GM12878 (cell line): ENCODE data around the gene MOB2. TPM values are rescaled to one million over a fixed set of nuclear protein-coding genes. Genes with fewer than 3 reads are reported as not detected.

Experiments
- CBX5 ChIP-seq: sonication (generic); IDR thresholded peaks from 2 replicates; pipeline ENCODE4 v1.6.1; 2016; ENCODE audit warnings: low read depth, moderate library complexity, mild to moderate bottlenecking, inconsistent platforms
- CREM ChIP-seq: IDR thresholded peaks from 2 replicates; pipeline ENCODE4 v1.6.1; 2014; ENCODE audit warnings: antibody characterized with exemption, low read depth
- DPF2 ChIP-seq: fragments of 450-650 bp; IDR thresholded peaks from 2 replicates; pipeline ENCODE4 v1.6.1; 2017; ENCODE audit warnings: mild to moderate bottlenecking
- ESRRA ChIP-seq: IDR thresholded peaks from 2 replicates; pipeline ENCODE4 v1.6.1; 2012; ENCODE audit warnings: mild to moderate bottlenecking, low read length, improper control_type of control experiment
- IKZF1 ChIP-seq: fragments of 450-650 bp; conservative IDR thresholded peaks from 2 replicates; pipeline ENCODE4 v1.6.1; 2017; ENCODE audit warnings: antibody characterized with exemption, mild to moderate bottlenecking
- SMAD5 ChIP-seq: IDR thresholded peaks from 2 replicates; pipeline ENCODE4 v1.6.1; 2016; ENCODE audit warnings: antibody characterized with exemption, low read depth
- YBX1 ChIP-seq: fragments of 450-650 bp; IDR thresholded peaks from 2 replicates; pipeline ENCODE4 v1.6.1; 2016; ENCODE audit warnings: antibody characterized with exemption
- ZNF24 ChIP-seq: fragments of 450-650 bp; IDR thresholded peaks from 2 replicates; pipeline ENCODE4 v1.6.1; 2017; ENCODE audit warnings: antibody characterized with exemption, mild to moderate bottlenecking
- polyA plus RNA-seq, 11 experiments: library from polyadenylated mRNA; depleted of rRNA in 4 of 11; unstranded in 6 of 11; stranded (reverse) in 5 of 11; fragments of >200 nt; fragmentation: Nextera tagmentation in 4 of 11; fragmentation: Illumina TruSeq in 1 of 11; extraction: Ambion mirVana in 4 of 11; extraction: Trizol in 1 of 11; gene quantifications; 1 replicate in 1 of 11; 2 replicates in 10 of 11; pipeline versions ENCODE4 v1.2.1 to v1.2.3, GENCODE V29; 2011 to 2016; ENCODE audit warnings: inconsistent platforms in 2 of 11, missing spikeins in 2 of 11, low read depth in 1 of 11
- total RNA-seq, 4 experiments: library from RNA; depleted of rRNA in 3 of 4; stranded (reverse); fragments of >200 nt in 3 of 4; fragmentation: Illumina TruSeq in 1 of 4; extraction: Trizol in 1 of 4; gene quantifications; 2 replicates each; pipeline versions ENCODE4 v1.2.1 to v1.2.3, GENCODE V29; 2013 to 2021
- TF ChIP-seq, protein P1 (sequence below): fragments of 450-650 bp; IDR thresholded peaks from 2 replicates; pipeline ENCODE4 v1.6.1; 2017; ENCODE audit warnings: mild to moderate bottlenecking, moderate library complexity
- TF ChIP-seq, protein P2 (sequence below): fragments of 450-650 bp; IDR thresholded peaks from 2 replicates; pipeline ENCODE4 v1.6.1; 2018; ENCODE audit warnings: mild to moderate bottlenecking, low read depth, moderate library complexity; ENCODE audit not compliant: partially characterized antibody

Gene MOB2
- total and polyA plus RNA-seq, 10 of the 15 experiments (the other 5 are each of a cell fraction or from before 2014, with no cell fraction given) = 0.10 to 34.6 (median 15.5) TPM

DNA sequence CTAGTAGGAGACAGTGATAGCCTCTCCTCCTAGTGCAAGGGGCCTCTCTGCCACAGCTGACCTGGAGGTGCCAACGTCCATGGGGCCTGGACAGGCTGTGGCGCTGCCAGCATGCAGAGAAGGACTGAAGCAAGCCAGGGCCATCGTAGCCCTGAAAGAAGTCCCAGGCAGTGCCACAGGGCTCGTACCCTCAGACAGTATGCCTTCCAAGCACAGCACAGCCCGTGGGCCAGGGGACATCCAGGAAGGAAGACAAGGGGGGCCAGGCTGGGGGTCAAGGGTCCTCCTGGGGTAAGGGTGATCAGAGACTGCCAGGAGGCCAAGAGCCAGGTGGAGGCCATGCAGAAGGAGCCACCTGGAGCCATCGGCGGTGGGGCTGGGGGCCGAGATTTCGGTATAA, 20.4 kb upstream of the MOB2 start (continued):
- TF ChIP-seq, protein P1, sequence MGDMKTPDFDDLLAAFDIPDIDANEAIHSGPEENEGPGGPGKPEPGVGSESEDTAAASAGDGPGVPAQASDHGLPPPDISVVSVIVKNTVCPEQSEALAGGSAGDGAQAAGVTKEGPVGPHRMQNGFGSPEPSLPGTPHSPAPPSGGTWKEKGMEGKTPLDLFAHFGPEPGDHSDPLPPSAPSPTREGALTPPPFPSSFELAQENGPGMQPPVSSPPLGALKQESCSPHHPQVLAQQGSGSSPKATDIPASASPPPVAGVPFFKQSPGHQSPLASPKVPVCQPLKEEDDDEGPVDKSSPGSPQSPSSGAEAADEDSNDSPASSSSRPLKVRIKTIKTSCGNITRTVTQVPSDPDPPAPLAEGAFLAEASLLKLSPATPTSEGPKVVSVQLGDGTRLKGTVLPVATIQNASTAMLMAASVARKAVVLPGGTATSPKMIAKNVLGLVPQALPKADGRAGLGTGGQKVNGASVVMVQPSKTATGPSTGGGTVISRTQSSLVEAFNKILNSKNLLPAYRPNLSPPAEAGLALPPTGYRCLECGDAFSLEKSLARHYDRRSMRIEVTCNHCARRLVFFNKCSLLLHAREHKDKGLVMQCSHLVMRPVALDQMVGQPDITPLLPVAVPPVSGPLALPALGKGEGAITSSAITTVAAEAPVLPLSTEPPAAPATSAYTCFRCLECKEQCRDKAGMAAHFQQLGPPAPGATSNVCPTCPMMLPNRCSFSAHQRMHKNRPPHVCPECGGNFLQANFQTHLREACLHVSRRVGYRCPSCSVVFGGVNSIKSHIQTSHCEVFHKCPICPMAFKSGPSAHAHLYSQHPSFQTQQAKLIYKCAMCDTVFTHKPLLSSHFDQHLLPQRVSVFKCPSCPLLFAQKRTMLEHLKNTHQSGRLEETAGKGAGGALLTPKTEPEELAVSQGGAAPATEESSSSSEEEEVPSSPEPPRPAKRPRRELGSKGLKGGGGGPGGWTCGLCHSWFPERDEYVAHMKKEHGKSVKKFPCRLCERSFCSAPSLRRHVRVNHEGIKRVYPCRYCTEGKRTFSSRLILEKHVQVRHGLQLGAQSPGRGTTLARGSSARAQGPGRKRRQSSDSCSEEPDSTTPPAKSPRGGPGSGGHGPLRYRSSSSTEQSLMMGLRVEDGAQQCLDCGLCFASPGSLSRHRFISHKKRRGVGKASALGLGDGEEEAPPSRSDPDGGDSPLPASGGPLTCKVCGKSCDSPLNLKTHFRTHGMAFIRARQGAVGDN = no peak
- TF ChIP-seq CREM = no peak
- TF ChIP-seq CBX5 = no peak
- TF ChIP-seq DPF2 = no peak
- TF ChIP-seq ZNF24 = no peak
- no peak for TF ChIP-seq IKZF1
- no peak for TF ChIP-seq ESRRA
- TF ChIP-seq YBX1 = no peak
- TF ChIP-seq, protein P2, sequence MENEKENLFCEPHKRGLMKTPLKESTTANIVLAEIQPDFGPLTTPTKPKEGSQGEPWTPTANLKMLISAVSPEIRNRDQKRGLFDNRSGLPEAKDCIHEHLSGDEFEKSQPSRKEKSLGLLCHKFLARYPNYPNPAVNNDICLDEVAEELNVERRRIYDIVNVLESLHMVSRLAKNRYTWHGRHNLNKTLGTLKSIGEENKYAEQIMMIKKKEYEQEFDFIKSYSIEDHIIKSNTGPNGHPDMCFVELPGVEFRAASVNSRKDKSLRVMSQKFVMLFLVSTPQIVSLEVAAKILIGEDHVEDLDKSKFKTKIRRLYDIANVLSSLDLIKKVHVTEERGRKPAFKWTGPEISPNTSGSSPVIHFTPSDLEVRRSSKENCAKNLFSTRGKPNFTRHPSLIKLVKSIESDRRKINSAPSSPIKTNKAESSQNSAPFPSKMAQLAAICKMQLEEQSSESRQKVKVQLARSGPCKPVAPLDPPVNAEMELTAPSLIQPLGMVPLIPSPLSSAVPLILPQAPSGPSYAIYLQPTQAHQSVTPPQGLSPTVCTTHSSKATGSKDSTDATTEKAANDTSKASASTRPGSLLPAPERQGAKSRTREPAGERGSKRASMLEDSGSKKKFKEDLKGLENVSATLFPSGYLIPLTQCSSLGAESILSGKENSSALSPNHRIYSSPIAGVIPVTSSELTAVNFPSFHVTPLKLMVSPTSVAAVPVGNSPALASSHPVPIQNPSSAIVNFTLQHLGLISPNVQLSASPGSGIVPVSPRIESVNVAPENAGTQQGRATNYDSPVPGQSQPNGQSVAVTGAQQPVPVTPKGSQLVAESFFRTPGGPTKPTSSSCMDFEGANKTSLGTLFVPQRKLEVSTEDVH = no peak
- TF ChIP-seq SMAD5 = no peak
- TF ChIP-seq, all 136 proteins: peak for 0
